Adrenal gland (tissue), 12 donors: ENCODE measurements around the gene LRRC59. TPM values are rescaled to one million over a fixed set of nuclear protein-coding genes. Genes with fewer than 3 reads are reported as not detected.
A peak's percentile ranks its signal among the peaks of the same experiment; 100 is the strongest.

ENCODE experiments used
- DNase-seq, 7 donors: peaks; one replicate each; pipeline ENCODE4 v3.0.0-alpha.2; 2019 to 2020
- H3K27ac ChIP-seq, 5 donors: fragments of 200-600 bp; sonication (generic) in 4 of 5; 1 replicate in 3 of 5; 2 replicates in 2 of 5; pipeline versions ENCODE4 v1.5.1 to v1.8.0; 2016 to 2020; ENCODE audit warnings: mild to moderate bottlenecking in 1 of 5
- H3K27me3 ChIP-seq: fragments of 200-600 bp; 2 replicates; pipeline ENCODE4 v1.8.0; 2021
- H3K36me3 ChIP-seq, 2 donors: fragments of 200-600 bp; replicated peaks in 1 of 2; 1 replicate in 1 of 2; 2 replicates in 1 of 2; pipeline versions ENCODE4 v1.5.1 to v1.8.0; 2018 to 2022
- H3K4me1 ChIP-seq, 2 donors: fragments of 200-600 bp; replicated peaks in 1 of 2; 1 replicate in 1 of 2; 2 replicates in 1 of 2; pipeline versions ENCODE4 v1.5.1 to v1.8.0; 2018 to 2021
- H3K4me3 ChIP-seq, 4 donors: fragments of 200-600 bp; sonication (generic) in 3 of 4; one replicate each; pipeline ENCODE4 v1.5.1; 2016 to 2018
- H3K9me3 ChIP-seq, 3 donors: fragments of 200-600 bp; sonication (generic) in 1 of 3; replicated peaks in 1 of 3; 1 replicate in 2 of 3; 2 replicates in 1 of 3; pipeline versions ENCODE4 v1.5.1 to v1.8.0; 2016 to 2021
- POLR2A ChIP-seq, 2 donors: fragments of 450-650 bp; IDR thresholded peaks; one replicate each; pipeline ENCODE4 v1.6.1; 2017; ENCODE audit warnings: antibody characterized with exemption in 2 of 2, mild to moderate bottlenecking in 2 of 2, moderate library complexity in 1 of 2
- WGBS, 4 donors: extraction: QIAGEN DNeasy Blood & Tissue Kit in 2 of 4; methylation state at CpG; one replicate each; pipeline versions ENCODE4 v1.1.5 to v1.1.7; 2013 to 2017; 5-methylcytosine and 5-hydroxymethylcytosine counted together
- intact Hi-C, 2 donors: fragments of 100-400 bp; cut with DNase I; formaldehyde crosslinking; loops; one replicate each; pipeline versions ENCODE4 v1.14.1 to v1.15.0; 2022 to 2023
- polyA plus RNA-seq, 3 donors: library from polyadenylated mRNA; stranded (reverse); fragments of 200-250 nt in 2 of 3; fragments of 350-450 nt in 1 of 3; fragmentation: Illumina TruSeq in 1 of 3; extraction: RNeasy Lipid Tissue Mini Kit (QIAGEN cat#74804) in 1 of 3; gene quantifications; one replicate each; pipeline ENCODE4 v1.2.3, GENCODE V29; 2013 to 2014
- total RNA-seq, 9 donors: library from RNA; depleted of rRNA in 4 of 9; stranded (reverse); fragments of >200 nt in 4 of 9; fragments of 120-200 nt in 1 of 9; fragmentation: NEBNext Ultra II Directional in 1 of 9; extraction: Animal tissue kit (Norgen Biotek cat#: 25700) in 1 of 9; gene quantifications; one replicate each; pipeline versions ENCODE4 v1.1.0 to v1.2.4, GENCODE V29; 2013 to 2023
- TF ChIP-seq, protein P1 (sequence below), 6 experiments: fragments of 450-650 bp in 4 of 6; fragments of 200-600 bp in 2 of 6; sonication (generic) in 1 of 6; IDR thresholded peaks; 1 replicate in 5 of 6; 2 replicates in 1 of 6; pipeline versions ENCODE4 v1.5.1 to v1.8.0; 2016 to 2021; ENCODE audit warnings: antibody characterized with exemption in 6 of 6, mild to moderate bottlenecking in 2 of 6, moderate library complexity in 1 of 6
- donor health status: healthy with polysubstance abuse.
- donor health status: Bipolar disorder and iron deficiency.
- donor health status: DM: yes; HTN: yes; CAD: no.
- donor health status: DM: no; HTN: no; CAD: no.
- donor health status: DM: no; HTN: no; CAD: no.
- donor health status: DM: yes; HTN: yes; CAD: no.

LRRC59 gene
- total and polyA plus RNA-seq, 12 donors: 38.0 to 337 (median 107) TPM

DNA sequence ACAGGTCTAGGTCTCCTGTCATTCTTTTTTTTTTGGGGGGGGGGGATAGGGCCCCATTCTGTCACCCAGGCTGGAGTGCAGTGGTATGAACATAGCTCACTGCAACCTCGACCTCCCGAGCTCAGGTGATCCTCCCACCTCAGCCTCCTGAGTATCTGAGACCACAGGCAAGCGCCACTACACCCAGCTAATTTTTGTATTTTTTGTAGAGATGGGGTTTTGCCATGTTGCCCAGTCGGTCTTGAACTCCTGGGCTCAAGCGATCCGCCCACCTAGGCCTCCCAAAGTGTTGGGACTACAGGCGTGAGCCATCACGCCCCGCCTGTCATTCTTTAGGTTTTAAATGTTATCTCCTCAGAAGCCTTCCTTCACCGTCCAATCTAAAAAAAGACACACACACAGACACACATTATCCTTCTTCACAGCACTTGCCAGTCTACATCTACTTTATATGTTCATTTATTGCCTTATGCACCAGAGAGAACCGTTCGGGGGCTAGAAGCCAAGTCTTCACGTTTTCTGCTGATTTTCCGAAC, 25.0 kb downstream of the LRRC59 start:
- H3K27ac ChIP-seq: peak overlapping the region in 4 of 5 donors; percentile 84 to 99 (median 94)
- H3K4me3 ChIP-seq: peak overlapping the region; percentile 67 to 86 (median 77)
- no peak for TF ChIP-seq POLR2A (IDR thresholded peaks at IDR 0.05)
- TF ChIP-seq, protein P1, sequence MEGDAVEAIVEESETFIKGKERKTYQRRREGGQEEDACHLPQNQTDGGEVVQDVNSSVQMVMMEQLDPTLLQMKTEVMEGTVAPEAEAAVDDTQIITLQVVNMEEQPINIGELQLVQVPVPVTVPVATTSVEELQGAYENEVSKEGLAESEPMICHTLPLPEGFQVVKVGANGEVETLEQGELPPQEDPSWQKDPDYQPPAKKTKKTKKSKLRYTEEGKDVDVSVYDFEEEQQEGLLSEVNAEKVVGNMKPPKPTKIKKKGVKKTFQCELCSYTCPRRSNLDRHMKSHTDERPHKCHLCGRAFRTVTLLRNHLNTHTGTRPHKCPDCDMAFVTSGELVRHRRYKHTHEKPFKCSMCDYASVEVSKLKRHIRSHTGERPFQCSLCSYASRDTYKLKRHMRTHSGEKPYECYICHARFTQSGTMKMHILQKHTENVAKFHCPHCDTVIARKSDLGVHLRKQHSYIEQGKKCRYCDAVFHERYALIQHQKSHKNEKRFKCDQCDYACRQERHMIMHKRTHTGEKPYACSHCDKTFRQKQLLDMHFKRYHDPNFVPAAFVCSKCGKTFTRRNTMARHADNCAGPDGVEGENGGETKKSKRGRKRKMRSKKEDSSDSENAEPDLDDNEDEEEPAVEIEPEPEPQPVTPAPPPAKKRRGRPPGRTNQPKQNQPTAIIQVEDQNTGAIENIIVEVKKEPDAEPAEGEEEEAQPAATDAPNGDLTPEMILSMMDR (IDR thresholded peaks at IDR 0.05): no peak
- intact Hi-C loops: no loop called here
- H3K4me1 ChIP-seq: peaks cover 6 to 17% of the 10 kb centered on the region in 2 donors
- DNase-seq: no peak
- H3K36me3 ChIP-seq: peaks cover 0 to 35% of the 10 kb centered on the region in 2 donors
- H3K9me3 ChIP-seq: no peaks in the 10 kb centered on the region
- no peaks in the 10 kb centered on the region for H3K27me3 ChIP-seq
- WGBS, 4 donors: 18 to 23% (median 20%) methylated on average over 14 of the region's 14 CpGs

DNA sequence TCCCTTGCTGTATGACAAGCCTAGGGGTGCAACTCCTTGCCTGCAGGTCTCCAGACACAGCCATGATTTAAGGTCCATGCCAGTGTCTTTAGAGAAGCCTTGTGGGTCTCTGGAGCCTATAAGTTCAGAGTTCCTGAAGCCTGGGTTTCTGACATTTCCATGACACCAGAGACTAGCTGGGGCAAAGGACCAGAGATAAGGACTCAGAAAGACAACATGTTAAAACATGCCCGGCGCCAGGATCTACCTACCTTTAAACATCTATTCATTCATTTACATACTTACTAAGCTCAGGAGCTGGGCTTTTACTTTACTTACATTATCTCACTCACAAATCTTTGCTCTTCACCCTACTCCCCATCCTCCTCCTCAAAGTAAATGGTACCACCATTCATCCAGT, 25.8 kb downstream of the LRRC59 start:
- Histone ChIP-seq H3K9me3 (no peaks in the 10 kb centered on the region), H3K36me3 (peaks cover 0 to 43% of the 10 kb centered on the region in 2 donors), H3K27me3 (no peaks in the 10 kb centered on the region), H3K4me1 (peaks cover 6 to 17% of the 10 kb centered on the region in 2 donors), H3K4me3 (no peak overlapping the region), H3K27ac (no peak overlapping the region)
- intact Hi-C loops: no loop called here
- TF ChIP-seq POLR2A (IDR thresholded peaks at IDR 0.05): no peak
- TF ChIP-seq, protein P1 (IDR thresholded peaks at IDR 0.05): no peak
- 90 to 97% (median 94%) methylated on average over 2 of the region's 2 CpGs for WGBS, 4 donors
- DNase-seq: no peak

DNA sequence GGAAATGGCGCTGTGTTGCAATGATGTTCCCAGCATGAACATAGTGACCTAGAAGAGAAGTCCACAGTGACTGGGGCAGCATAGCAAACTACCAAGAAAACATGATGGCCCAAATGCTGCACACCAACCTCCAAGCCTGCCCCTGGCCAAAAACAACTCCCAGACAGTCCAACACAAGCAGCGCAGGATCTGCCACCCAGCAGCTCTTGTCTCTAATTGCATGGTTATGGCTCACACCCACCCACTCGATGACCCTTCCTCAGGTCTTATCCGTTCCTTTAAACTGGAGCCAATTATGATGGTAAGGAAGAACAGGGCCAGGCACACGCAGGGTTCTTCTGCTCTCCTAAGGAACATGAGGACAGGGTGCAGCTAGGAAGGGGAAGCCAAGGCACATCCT, 27.3 kb downstream of the LRRC59 start:
- Histone ChIP-seq H3K27ac (no peak overlapping the region), H3K27me3 (no peaks in the 10 kb centered on the region), H3K4me3 (no peak overlapping the region), H3K36me3 (peaks cover 0 to 57% of the 10 kb centered on the region in 2 donors), H3K9me3 (no peaks in the 10 kb centered on the region), H3K4me1 (peaks cover 6 to 17% of the 10 kb centered on the region in 2 donors)
- WGBS, 4 donors: 93 to 97% (median 95%) methylated on average over 3 to 5 of the region's 5 CpGs
- DNase-seq: no peak
- intact Hi-C loops: no loop called here
- TF ChIP-seq, protein P1 (IDR thresholded peaks at IDR 0.05): no peak
- TF ChIP-seq POLR2A (IDR thresholded peaks at IDR 0.05): no peak

DNA sequence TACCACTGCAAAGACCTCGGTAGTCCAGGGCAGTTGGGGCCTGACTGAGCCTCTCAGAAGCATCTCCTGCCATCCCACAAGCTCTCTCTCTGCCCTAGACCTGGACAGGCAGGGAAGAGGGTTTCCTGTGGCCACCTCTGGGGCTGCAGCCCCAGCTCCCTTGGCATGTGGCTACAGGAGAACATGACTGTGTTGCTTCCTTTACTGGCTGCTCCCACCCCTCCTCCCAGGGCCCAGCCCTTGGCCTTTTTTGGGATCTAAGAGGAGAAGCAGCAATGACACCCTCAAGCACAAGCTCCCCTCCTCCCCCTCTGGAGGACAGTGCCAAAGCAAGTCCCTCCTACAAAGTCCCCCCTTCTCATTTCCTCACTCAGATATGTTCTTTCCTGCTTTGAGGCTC, 29.9 kb downstream of the LRRC59 start:
- H3K27ac ChIP-seq: no peak overlapping the region
- TF ChIP-seq, protein P1 (IDR thresholded peaks at IDR 0.05): no peak
- no peak for TF ChIP-seq POLR2A (IDR thresholded peaks at IDR 0.05)
- peaks cover 0 to 57% of the 10 kb centered on the region in 2 donors for H3K36me3 ChIP-seq
- whole genome bisulfite sequencing, 4 donors: 83 to 100% (median 98%) methylated on average over 1 of the region's 1 CpG
- H3K27me3 ChIP-seq: no peaks in the 10 kb centered on the region
- no peaks in the 10 kb centered on the region for H3K9me3 ChIP-seq
- intact Hi-C loops: loop anchor here in 1 of 2 donors (5.0 kb wide), 1 partner anchor 110 kb away; the partner anchor contains the start of gene RSAD1
- H3K4me1 ChIP-seq: peaks cover 6 to 16% of the 10 kb centered on the region in 2 donors
- no peak overlapping the region for H3K4me3 ChIP-seq
- peak in 1 of 7 donors; percentile 8 for DNase-seq
